Erythroblast (primary cell): ENCODE measurements around the gene ZAR1.

Source experiments
- GATA1 ChIP-seq: IDR thresholded peaks from 2 replicates; pipeline ENCODE4 v1.6.1; 2011; ENCODE audit warnings: low read depth, mild to moderate bottlenecking, control low read depth, low read length, moderate library complexity
- POLR2A ChIP-seq: IDR thresholded peaks from 2 replicates; pipeline ENCODE4 v1.6.1; 2011; ENCODE audit warnings: mild to moderate bottlenecking, low read length

- TF ChIP-seq GATA1 (no peak), POLR2A (no peak)
These were observed 48.3 kb downstream of the ZAR1 start for GRCh38 chr4:48538358-48538757.
